ENCODE results near the gene CPED1. TPM values are rescaled to one million over a fixed set of nuclear protein-coding genes. Genes with fewer than 3 reads are reported as not detected.

CPED1 gene
- total RNA-seq, 2 experiments from 2014 or later: not detected

- no peak overlapping the region; the same call in 1 of the 2 replicates for H3K4me2 ChIP-seq (ENCODE audit: low read length)
- H3K36me3 ChIP-seq (ENCODE audit: insufficient read depth, low read length): peaks cover 4% of the 10 kb centered on the region; the same call in 1 of the 2 replicates
- H3K79me2 ChIP-seq (ENCODE audit: insufficient read depth, low read depth, low read length): no peaks in the 10 kb centered on the region
- H2AFZ ChIP-seq (ENCODE audit: low read length): no peak overlapping the region
- H3K9me2 ChIP-seq (ENCODE audit: insufficient read depth, low read length): no peaks in the 10 kb centered on the region
- no peaks in the 10 kb centered on the region for H3K4me1 ChIP-seq (ENCODE audit: insufficient read depth, low read length, poor library complexity, severe bottlenecking)
- intact Hi-C loops (cut with micrococcal nuclease; ENCODE audit: unreplicated experiment): loop anchor here (10.0 kb wide), 1 partner anchor 213 kb away; no protein-coding TSS in a partner anchor
- TF ChIP-seq EZH2phosphoT487 (IDR thresholded peaks at IDR 0.05; ENCODE audit: borderline replicate concordance, low read depth, low read length): no peak
- TF ChIP-seq, protein P1, sequence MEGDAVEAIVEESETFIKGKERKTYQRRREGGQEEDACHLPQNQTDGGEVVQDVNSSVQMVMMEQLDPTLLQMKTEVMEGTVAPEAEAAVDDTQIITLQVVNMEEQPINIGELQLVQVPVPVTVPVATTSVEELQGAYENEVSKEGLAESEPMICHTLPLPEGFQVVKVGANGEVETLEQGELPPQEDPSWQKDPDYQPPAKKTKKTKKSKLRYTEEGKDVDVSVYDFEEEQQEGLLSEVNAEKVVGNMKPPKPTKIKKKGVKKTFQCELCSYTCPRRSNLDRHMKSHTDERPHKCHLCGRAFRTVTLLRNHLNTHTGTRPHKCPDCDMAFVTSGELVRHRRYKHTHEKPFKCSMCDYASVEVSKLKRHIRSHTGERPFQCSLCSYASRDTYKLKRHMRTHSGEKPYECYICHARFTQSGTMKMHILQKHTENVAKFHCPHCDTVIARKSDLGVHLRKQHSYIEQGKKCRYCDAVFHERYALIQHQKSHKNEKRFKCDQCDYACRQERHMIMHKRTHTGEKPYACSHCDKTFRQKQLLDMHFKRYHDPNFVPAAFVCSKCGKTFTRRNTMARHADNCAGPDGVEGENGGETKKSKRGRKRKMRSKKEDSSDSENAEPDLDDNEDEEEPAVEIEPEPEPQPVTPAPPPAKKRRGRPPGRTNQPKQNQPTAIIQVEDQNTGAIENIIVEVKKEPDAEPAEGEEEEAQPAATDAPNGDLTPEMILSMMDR (conservative IDR thresholded peaks at IDR 0.05; ENCODE audit: low read length): peak; percentile 72
- ChIA-PET CTCF (ENCODE audit: unreplicated experiment) (interaction anchor here (0.7 kb wide), 1 partner anchor 348 kb away, joined by 3 read pairs; no protein-coding TSS in a partner anchor), POLR2A (interaction anchor here (1.0 kb wide), 1 partner anchor 34 kb away, joined by 3 read pairs; no protein-coding TSS in a partner anchor)
- no peak overlapping the region for H3K27ac ChIP-seq (ENCODE audit: low read depth, low read length, poor library complexity, severe bottlenecking)
- H3K9me3 ChIP-seq (ENCODE audit: low read length): no peaks in the 10 kb centered on the region
- H3K4me3 ChIP-seq (ENCODE audit: low read depth, low read length, poor library complexity, severe bottlenecking): no peak overlapping the region
- no TSS peak for BruUV-seq (replicated peaks)
- H4K20me1 ChIP-seq (ENCODE audit: insufficient read depth, low read length): no peaks in the 10 kb centered on the region
- peak; percentile 45 for DNase-seq (ENCODE audit: low spot score)
Observed at GRCh38 chr7:121337398-121337797, 348.9 kb downstream of the CPED1 start.

DNA sequence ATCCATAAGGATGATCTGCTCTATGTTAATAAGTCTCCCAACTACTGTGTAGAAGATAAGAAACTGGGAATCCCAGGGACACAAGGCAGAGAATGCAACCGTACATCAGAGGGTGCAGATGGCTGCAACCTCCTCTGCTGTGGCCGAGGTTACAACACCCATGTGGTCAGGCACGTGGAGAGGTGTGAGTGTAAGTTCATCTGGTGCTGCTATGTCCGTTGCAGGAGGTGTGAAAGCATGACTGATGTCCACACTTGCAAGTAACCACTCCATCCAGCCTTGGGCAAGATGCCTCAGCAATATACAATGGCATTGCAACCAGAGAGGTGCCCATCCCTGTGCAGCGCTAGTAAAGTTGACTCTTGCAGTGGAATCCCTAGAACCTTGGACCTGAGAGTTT lies 350.6 kb downstream of the CPED1 start:
- Histone ChIP-seq H3K36me3 (ENCODE audit: insufficient read depth, low read length) (peaks cover 8% of the 10 kb centered on the region; the same call in 1 of the 2 replicates), H3K4me1 (ENCODE audit: insufficient read depth, low read length, poor library complexity, severe bottlenecking) (no peaks in the 10 kb centered on the region), H2AFZ (ENCODE audit: low read length) (no peak overlapping the region), H3K9me3 (ENCODE audit: low read length) (no peaks in the 10 kb centered on the region), H4K20me1 (ENCODE audit: insufficient read depth, low read length) (no peaks in the 10 kb centered on the region), H3K4me2 (ENCODE audit: low read length) (no peak overlapping the region), H3K9me2 (ENCODE audit: insufficient read depth, low read length) (no peaks in the 10 kb centered on the region), H3K4me3 (ENCODE audit: low read depth, low read length, poor library complexity, severe bottlenecking) (no peak overlapping the region), H3K79me2 (ENCODE audit: insufficient read depth, low read depth, low read length) (no peaks in the 10 kb centered on the region), H3K27ac (ENCODE audit: low read depth, low read length, poor library complexity, severe bottlenecking) (no peak overlapping the region)
- CTCF ChIA-PET (ENCODE audit: unreplicated experiment): no interaction called here
- POLR2A ChIA-PET: no interaction called here
- DNase-seq (ENCODE audit: low spot score): no peak
- TF ChIP-seq, protein P1 (conservative IDR thresholded peaks at IDR 0.05; ENCODE audit: low read length): no peak
- BruUV-seq (replicated peaks): no TSS peak
- intact Hi-C loops (cut with micrococcal nuclease; ENCODE audit: unreplicated experiment): loop anchor here (10.0 kb wide), 1 partner anchor 214 kb away; no protein-coding TSS in a partner anchor

GRCh38 chr7:121341933-121342332 lies 353.4 kb downstream of the CPED1 start:
- no TSS peak for BruUV-seq (replicated peaks)
- Histone ChIP-seq H3K9me2 (ENCODE audit: insufficient read depth, low read length) (no peaks in the 10 kb centered on the region), H4K20me1 (ENCODE audit: insufficient read depth, low read length) (no peaks in the 10 kb centered on the region), H3K36me3 (ENCODE audit: insufficient read depth, low read length) (peaks cover 14% of the 10 kb centered on the region), H2AFZ (ENCODE audit: low read length) (no peak overlapping the region), H3K9me3 (ENCODE audit: low read length) (no peaks in the 10 kb centered on the region), H3K4me1 (ENCODE audit: insufficient read depth, low read length, poor library complexity, severe bottlenecking) (no peaks in the 10 kb centered on the region), H3K4me3 (ENCODE audit: low read depth, low read length, poor library complexity, severe bottlenecking) (no peak overlapping the region), H3K27ac (ENCODE audit: low read depth, low read length, poor library complexity, severe bottlenecking) (no peak overlapping the region), H3K79me2 (ENCODE audit: insufficient read depth, low read depth, low read length) (no peaks in the 10 kb centered on the region), H3K4me2 (ENCODE audit: low read length) (no peak overlapping the region)
- intact Hi-C loops (cut with micrococcal nuclease; ENCODE audit: unreplicated experiment): no loop called here
- POLR2A ChIA-PET: interaction anchor here (0.8 kb wide), 2 partner anchors 11 to 14 kb away, joined by 3 read pairs; no protein-coding TSS in a partner anchor
- no peak for TF ChIP-seq EZH2phosphoT487 (IDR thresholded peaks at IDR 0.05; ENCODE audit: borderline replicate concordance, low read depth, low read length)
- TF ChIP-seq, protein P1 (conservative IDR thresholded peaks at IDR 0.05; ENCODE audit: low read length): no peak
- CTCF ChIA-PET (ENCODE audit: unreplicated experiment): no interaction called here
- DNase-seq (ENCODE audit: low spot score): no peak

Data from OCI-LY7 (cell line).